SH-SY5Y (cell line): ENCODE results near the gene MAP3K2.

Experiments used
- GATA2 ChIP-seq: IDR thresholded peaks from 2 replicates; pipeline ENCODE4 v1.6.1; 2011; ENCODE audit warnings: mild to moderate bottlenecking, low read depth, low read length
- GATA3 ChIP-seq: IDR thresholded peaks from 2 replicates; pipeline ENCODE4 v1.6.1; 2011; ENCODE audit warnings: low read depth, mild to moderate bottlenecking, low read length, moderate library complexity

- TF ChIP-seq GATA3 (no peak), GATA2 (no peak)
Measured at GRCh38 chr2:127254386-127254981, 133.3 kb downstream of the MAP3K2 start.
